ENCODE data around the gene RGPD6. TPM values are rescaled to one million over a fixed set of nuclear protein-coding genes. Genes with fewer than 3 reads are reported as not detected.
"Not testable (repeated sequence)": the region's sequence is repeated elsewhere in the genome, so short reads cannot be mapped to it uniquely, and the experiment has no call there.

RGPD6 gene
- total RNA-seq, 2 experiments from 2014 or later, result 5.1 to 9.4 TPM

DNA sequence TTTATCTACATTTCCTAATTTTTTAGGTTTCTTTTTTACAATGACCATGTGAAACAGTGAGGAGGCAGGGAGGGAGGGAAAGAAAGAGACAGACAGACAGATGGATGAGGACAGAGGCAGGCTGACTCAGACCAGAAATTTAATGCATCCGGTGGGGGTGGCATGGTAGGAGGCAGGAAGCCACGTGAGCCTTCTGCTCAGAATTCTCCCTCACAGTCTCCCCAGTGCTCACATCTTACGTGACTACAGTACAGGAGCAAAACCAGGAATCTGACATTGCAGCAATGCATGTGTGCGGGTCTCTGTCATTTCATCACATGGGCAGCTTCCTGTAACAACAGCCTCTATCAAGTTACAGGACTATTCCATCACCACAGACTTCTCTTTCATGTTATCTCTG, 102.1 kb downstream of the RGPD6 start:
- H3K27ac Mint-ChIP-seq; POLR2A ChIA-PET; H3K9me3 Mint-ChIP-seq; H3K27me3 Mint-ChIP-seq; H3K4me3 Mint-ChIP-seq; H3K36me3 Mint-ChIP-seq; DNase-seq; CTCF ChIA-PET; H3K4me1 Mint-ChIP-seq (ENCODE audit: low read depth); intact Hi-C loops (cut with micrococcal nuclease): not testable (repeated sequence)

GRCh38 chr2:110473059-110473358, 104.0 kb downstream of the RGPD6 start:
- CTCF ChIA-PET; H3K4me3 Mint-ChIP-seq; H3K27ac Mint-ChIP-seq; H3K4me1 Mint-ChIP-seq (ENCODE audit: low read depth); intact Hi-C loops (cut with micrococcal nuclease); POLR2A ChIA-PET; H3K36me3 Mint-ChIP-seq; H3K27me3 Mint-ChIP-seq; H3K9me3 Mint-ChIP-seq; DNase-seq: not testable (repeated sequence)

DNA sequence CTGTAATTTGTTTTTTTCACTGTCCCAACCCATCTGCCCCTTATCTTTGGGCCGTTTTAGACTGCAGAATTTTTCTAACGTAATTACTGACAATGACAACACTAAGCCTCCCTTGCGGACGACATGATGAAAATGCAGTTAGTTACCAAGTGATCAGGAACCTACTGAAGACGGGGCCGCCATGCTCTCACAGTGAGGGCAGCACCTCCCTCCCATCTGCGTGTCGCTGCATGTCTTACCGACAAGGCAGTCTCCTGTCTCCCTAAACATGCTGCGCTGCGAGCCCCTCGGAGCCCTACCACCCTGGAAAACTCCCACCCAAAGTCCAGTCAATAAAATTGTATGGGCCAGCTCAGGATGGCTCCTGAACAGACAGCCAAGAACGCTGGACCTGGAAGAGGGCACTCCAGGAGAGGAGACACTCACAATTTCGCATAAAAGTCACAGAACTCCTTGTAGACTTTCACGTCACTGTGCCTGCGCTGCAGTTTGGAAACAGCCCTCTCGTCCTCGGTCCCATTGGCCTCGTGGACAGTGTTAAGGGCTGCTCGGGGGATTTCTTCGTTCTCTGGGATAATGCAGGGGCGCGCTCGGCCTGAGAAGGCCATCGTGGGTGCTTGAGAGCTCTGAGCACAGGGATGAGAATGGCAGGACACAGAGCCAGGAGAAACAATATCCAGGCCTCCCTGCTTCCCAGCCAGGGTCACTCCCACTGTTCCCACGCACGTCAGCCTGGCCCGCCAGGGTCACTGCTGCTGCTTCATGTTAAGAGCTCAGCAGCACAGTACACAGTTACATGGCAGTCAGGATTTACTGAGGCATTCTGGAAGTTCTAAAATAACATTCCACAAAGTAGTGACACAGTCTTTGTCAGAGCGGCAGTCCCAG, 104.6 kb downstream of the RGPD6 start, which contains the start of gene LIMS4:
Gene LIMS4 (minus strand): TSS at position 646 of the 888 bp plus-strand sequence. CDS start 38 bp downstream, at position 608.
- intact Hi-C loops (cut with micrococcal nuclease); H3K27me3 Mint-ChIP-seq; H3K4me1 Mint-ChIP-seq (ENCODE audit: low read depth); CTCF ChIA-PET; H3K36me3 Mint-ChIP-seq; H3K4me3 Mint-ChIP-seq; H3K9me3 Mint-ChIP-seq; DNase-seq; POLR2A ChIA-PET; H3K27ac Mint-ChIP-seq: not testable (repeated sequence)

GRCh38 chr2:110468921-110469320, 108.1 kb downstream of the RGPD6 start:
- H3K36me3 Mint-ChIP-seq; H3K4me1 Mint-ChIP-seq (ENCODE audit: low read depth); CTCF ChIA-PET; H3K27me3 Mint-ChIP-seq; intact Hi-C loops (cut with micrococcal nuclease); H3K4me3 Mint-ChIP-seq; DNase-seq; H3K9me3 Mint-ChIP-seq; POLR2A ChIA-PET; H3K27ac Mint-ChIP-seq: not testable (repeated sequence)

DNA sequence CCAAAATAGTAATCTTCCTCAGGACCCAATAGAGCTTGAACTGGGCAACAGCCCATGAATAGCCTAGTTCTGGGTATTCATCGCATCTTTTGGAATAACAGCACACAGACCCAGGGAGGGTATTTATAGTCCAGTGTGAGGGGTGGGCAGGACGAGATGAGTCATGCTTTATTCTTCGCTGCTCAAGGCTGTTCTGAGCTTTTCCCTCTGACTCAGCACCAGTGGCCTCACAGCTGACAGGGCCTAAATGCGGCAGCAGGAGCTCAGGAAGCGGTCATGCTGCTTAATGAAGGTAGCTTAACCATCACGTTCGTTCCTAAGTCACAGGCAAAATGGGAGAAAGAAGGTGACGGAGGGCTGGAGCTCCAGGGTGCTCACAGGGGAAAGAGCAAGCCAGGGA, 111.7 kb downstream of the RGPD6 start:
- H3K36me3 Mint-ChIP-seq; POLR2A ChIA-PET; H3K9me3 Mint-ChIP-seq; H3K27ac Mint-ChIP-seq; H3K4me1 Mint-ChIP-seq (ENCODE audit: low read depth); intact Hi-C loops (cut with micrococcal nuclease); H3K27me3 Mint-ChIP-seq; DNase-seq; H3K4me3 Mint-ChIP-seq; CTCF ChIA-PET: not testable (repeated sequence)

Other genes with a start within 250 kb of the RGPD6 start
- gene LIMS4, start 104.4 kb downstream of the RGPD6 start, total RNA-seq, result 1 to 10 TPM; 3.1 to 3.3 TPM
- 100 to 1,000 TPM in 1 of 2 experiments, 10 to 100 TPM in 1; 90.8 to 102 TPM for gene BUB1, start 100.8 kb upstream of the RGPD6 start, total RNA-seq
- gene ACOXL, start 155.4 kb upstream of the RGPD6 start, total RNA-seq, result under 1 TPM; 0.26 to 0.41 TPM

Measured in activated CD4-positive, alpha-beta memory T cell treated with anti-CD3 and anti-CD28 coated beads for 36 hours (primary cell).